Measurements from ENCODE around the gene PRICKLE4. TPM values are rescaled to one million over a fixed set of nuclear protein-coding genes. Genes with fewer than 3 reads are reported as not detected.

PRICKLE4 gene
- total and polyA plus RNA-seq, 2 of the 8 experiments (the other 6 are each of a cell fraction or from before 2014, with no cell fraction given): 0.32 to 1.4 TPM

- TF ChIP-seq TAF7 (optimal IDR thresholded peaks at IDR 0.05; ENCODE audit: borderline replicate concordance, low read depth, low read length): no peak
- no peak for TF ChIP-seq HDAC6 (IDR thresholded peaks at IDR 0.05; ENCODE audit: low read depth, low read length)
- TF ChIP-seq GTF2F1 (IDR thresholded peaks at IDR 0.05; ENCODE audit: borderline replicate concordance, low read depth, low read length): no peak
- no peak for TF ChIP-seq SP4 (IDR thresholded peaks at IDR 0.05; ENCODE audit: low read length)
- no peak for TF ChIP-seq USF2 (IDR thresholded peaks at IDR 0.05; ENCODE audit: low read length)
- no peak for TF ChIP-seq CBX5 (IDR thresholded peaks at IDR 0.05; ENCODE audit: low read depth, low read length)
These were observed 37.9 kb downstream of the PRICKLE4 start (continued) for GRCh38 chr6:41818271-41819054.
